OCI-LY1 (cell line): ENCODE results near the gene SELENOV.

Source experiments
- H2AFZ ChIP-seq: fragments of 200-600 bp; sonication (generic), shearing (Covaris generic); 2 replicates; pipeline ENCODE4 v1.6.0; 2014; ENCODE audit warnings: antibody characterized with exemption, mild to moderate bottlenecking, low read length
- H3F3A ChIP-seq: fragments of 200-600 bp; sonication (generic), shearing (Covaris generic); 2 replicates; pipeline ENCODE4 v1.6.0; 2014; ENCODE audit warnings: mild to moderate bottlenecking, antibody characterized with exemption, low read length, moderate library complexity; ENCODE audit not compliant: insufficient read depth
- H3K27ac ChIP-seq: fragments of 200-600 bp; sonication (generic); 2 replicates; pipeline ENCODE4 v1.5.1; 2014; ENCODE audit warnings: low read length, mixed run types, mild to moderate bottlenecking, low read depth; ENCODE audit not compliant: poor library complexity, severe bottlenecking
- H3K27me3 ChIP-seq: fragments of 200-600 bp; sonication (generic); 2 replicates; pipeline ENCODE4 v1.6.0; 2014; ENCODE audit warnings: antibody characterized with exemption, mild to moderate bottlenecking, low read length, moderate library complexity; ENCODE audit not compliant: insufficient read depth
- H3K36me3 ChIP-seq: fragments of 200-600 bp; sonication (generic); 2 replicates; pipeline ENCODE4 v1.6.1; 2014; ENCODE audit warnings: mild to moderate bottlenecking, antibody characterized with exemption, low read length, moderate library complexity, mixed read lengths; ENCODE audit not compliant: insufficient read depth
- H3K4me1 ChIP-seq: fragments of 200-600 bp; sonication (generic); 2 replicates; pipeline ENCODE4 v1.5.1; 2014; ENCODE audit warnings: mild to moderate bottlenecking, low read length, moderate library complexity; ENCODE audit not compliant: insufficient read depth, severe bottlenecking
- H3K4me2 ChIP-seq: fragments of 200-600 bp; sonication (generic), shearing (Covaris generic); 2 replicates; pipeline ENCODE4 v1.6.1; 2014; ENCODE audit warnings: low read length
- H3K4me3 ChIP-seq: fragments of 200-600 bp; sonication (generic); 2 replicates; pipeline ENCODE4 v1.5.1; 2014; ENCODE audit warnings: low read length, low read depth, mild to moderate bottlenecking, mixed read lengths; ENCODE audit not compliant: poor library complexity, severe bottlenecking
- H3K79me2 ChIP-seq: fragments of 200-600 bp; shearing (Covaris generic); 2 replicates; pipeline ENCODE4 v1.6.1; 2016; ENCODE audit warnings: mixed run types, low read length, mixed read lengths; ENCODE audit not compliant: insufficient read depth
- H3K9ac ChIP-seq: fragments of 200-600 bp; sonication (generic), shearing (Covaris generic); 2 replicates; pipeline ENCODE4 v1.6.1; 2014; ENCODE audit warnings: mild to moderate bottlenecking, low read length, mixed read lengths
- H3K9me2 ChIP-seq: fragments of 200-600 bp; sonication (generic), shearing (Covaris generic); 2 replicates; pipeline ENCODE4 v1.6.1; 2014; ENCODE audit warnings: low read depth, mild to moderate bottlenecking, low read length, mixed read lengths
- H3K9me3 ChIP-seq: fragments of 200-600 bp; shearing (Covaris generic); 2 replicates; pipeline ENCODE4 v1.6.1; 2014; ENCODE audit warnings: low read length, mixed read lengths
- H4K20me1 ChIP-seq: fragments of 200-600 bp; sonication (generic), shearing (Covaris generic); 2 replicates; pipeline ENCODE4 v1.6.0; 2016; ENCODE audit warnings: mild to moderate bottlenecking, low read length; ENCODE audit not compliant: insufficient read depth
- EZH2 ChIP-seq: fragments of 200-600 bp; sonication (generic), shearing (Covaris generic); IDR thresholded peaks from 2 replicates; pipeline ENCODE4 v1.8.0; 2017; ENCODE audit warnings: borderline replicate concordance, mixed run types, mild to moderate bottlenecking, antibody characterized with exemption, low read length, moderate library complexity, mixed read lengths
- TF ChIP-seq, protein P1 (sequence below): fragments of 200-600 bp; sonication (generic), shearing (Covaris generic); IDR thresholded peaks from 2 replicates; pipeline ENCODE4 v1.5.1; 2017; ENCODE audit warnings: mild to moderate bottlenecking, antibody characterized with exemption, low read length, moderate library complexity, mixed read lengths

Gene SELENOV

DNA sequence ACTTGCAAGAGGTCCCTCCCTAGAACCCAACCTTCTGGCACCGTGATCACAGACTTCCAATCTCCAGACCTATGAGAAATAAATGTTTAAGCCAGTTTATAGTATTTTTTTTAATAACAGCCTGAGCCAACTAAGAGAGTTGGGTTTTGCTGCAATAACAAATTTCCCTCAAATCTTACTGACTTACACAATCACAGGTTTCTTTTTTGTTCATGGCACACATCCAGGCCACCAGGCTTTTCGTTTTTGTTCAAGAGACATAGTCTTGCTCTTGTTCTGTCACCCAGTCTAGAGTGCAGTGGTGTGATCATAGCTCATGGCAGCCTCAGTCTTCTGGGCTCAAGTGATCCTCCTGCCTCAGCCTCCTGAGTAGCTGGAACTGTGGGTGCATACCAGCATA, 2.0 kb upstream of the SELENOV start:
- H3K27ac ChIP-seq = no peak overlapping the region
- H3K9me3 ChIP-seq = no peaks in the 10 kb centered on the region
- no peak overlapping the region for H3K4me2 ChIP-seq
- no peak overlapping the region for H3K9ac ChIP-seq
- H3K36me3 ChIP-seq = no peaks in the 10 kb centered on the region
- no peaks in the 10 kb centered on the region for H4K20me1 ChIP-seq
- no peak for TF ChIP-seq EZH2
- TF ChIP-seq, protein P1, sequence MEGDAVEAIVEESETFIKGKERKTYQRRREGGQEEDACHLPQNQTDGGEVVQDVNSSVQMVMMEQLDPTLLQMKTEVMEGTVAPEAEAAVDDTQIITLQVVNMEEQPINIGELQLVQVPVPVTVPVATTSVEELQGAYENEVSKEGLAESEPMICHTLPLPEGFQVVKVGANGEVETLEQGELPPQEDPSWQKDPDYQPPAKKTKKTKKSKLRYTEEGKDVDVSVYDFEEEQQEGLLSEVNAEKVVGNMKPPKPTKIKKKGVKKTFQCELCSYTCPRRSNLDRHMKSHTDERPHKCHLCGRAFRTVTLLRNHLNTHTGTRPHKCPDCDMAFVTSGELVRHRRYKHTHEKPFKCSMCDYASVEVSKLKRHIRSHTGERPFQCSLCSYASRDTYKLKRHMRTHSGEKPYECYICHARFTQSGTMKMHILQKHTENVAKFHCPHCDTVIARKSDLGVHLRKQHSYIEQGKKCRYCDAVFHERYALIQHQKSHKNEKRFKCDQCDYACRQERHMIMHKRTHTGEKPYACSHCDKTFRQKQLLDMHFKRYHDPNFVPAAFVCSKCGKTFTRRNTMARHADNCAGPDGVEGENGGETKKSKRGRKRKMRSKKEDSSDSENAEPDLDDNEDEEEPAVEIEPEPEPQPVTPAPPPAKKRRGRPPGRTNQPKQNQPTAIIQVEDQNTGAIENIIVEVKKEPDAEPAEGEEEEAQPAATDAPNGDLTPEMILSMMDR = no peak
- no peak overlapping the region for H2AFZ ChIP-seq
- no peak overlapping the region for H3K4me3 ChIP-seq
- no peaks in the 10 kb centered on the region for H3K79me2 ChIP-seq
- peaks cover 12% of the 10 kb centered on the region for H3K27me3 ChIP-seq
- no peaks in the 10 kb centered on the region for H3K9me2 ChIP-seq
- peaks cover 15% of the 10 kb centered on the region for H3K4me1 ChIP-seq
- H3F3A ChIP-seq = no peaks in the 10 kb centered on the region

DNA sequence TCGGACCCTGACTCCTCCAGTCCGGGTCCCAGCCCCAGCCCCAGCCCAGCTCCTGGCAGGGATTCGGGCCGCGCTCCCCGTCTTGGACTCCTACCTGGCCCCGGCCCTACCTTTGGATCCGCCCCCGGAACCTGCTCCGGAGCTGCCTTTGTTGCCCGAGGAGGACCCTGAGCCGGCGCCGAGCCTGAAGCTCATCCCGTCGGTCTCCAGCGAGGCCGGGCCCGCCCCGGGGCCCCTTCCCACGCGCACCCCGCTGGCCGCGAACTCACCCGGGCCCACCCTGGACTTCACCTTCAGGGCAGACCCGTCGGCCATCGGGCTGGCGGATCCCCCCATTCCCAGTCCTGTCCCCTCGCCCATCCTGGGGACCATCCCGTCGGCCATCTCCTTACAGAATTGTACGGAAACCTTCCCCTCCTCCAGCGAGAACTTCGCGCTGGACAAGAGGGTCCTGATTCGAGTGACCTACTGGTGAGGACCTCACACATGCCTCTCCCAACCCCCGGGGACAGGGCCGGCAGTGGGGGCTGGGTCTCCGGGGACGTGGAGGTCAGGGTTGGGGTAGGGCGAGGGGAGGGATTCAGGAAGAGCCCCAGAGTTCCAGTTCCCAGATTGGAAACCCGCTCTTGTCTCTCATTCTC, 732 bp downstream of the SELENOV start:
- no peaks in the 10 kb centered on the region for H4K20me1 ChIP-seq
- H3K4me2 ChIP-seq = no peak overlapping the region
- H3K27me3 ChIP-seq = peaks cover 12% of the 10 kb centered on the region
- H3K4me3 ChIP-seq = no peak overlapping the region
- H3F3A ChIP-seq = no peaks in the 10 kb centered on the region
- H3K4me1 ChIP-seq = peaks cover 35% of the 10 kb centered on the region
- H3K27ac ChIP-seq = no peak overlapping the region
- TF ChIP-seq, protein P1 = no peak
- no peak for TF ChIP-seq EZH2
- no peaks in the 10 kb centered on the region for H3K36me3 ChIP-seq
- H2AFZ ChIP-seq = no peak overlapping the region
- H3K9me3 ChIP-seq = no peaks in the 10 kb centered on the region
- H3K79me2 ChIP-seq = no peaks in the 10 kb centered on the region
- no peak overlapping the region for H3K9ac ChIP-seq
- no peaks in the 10 kb centered on the region for H3K9me2 ChIP-seq

DNA sequence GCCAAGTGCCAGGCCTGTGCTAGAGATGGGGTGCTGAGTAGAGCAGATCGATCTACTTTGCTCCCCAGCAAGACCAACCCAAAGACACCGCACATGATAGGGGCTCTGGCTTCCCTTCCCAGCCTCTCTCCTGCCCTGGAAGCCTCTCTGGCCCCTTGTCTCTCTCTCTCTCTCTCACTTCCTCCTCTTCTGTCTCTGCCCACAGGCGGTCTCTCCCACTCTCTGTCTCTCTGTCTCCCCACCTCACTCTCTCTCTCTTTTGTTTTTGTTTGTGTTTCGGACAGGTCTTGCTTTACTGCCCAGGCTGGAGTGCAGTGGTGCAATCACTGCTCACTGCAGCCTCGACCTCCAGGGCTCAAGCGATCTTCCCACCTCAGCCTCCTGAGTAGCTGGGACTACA, 1.3 kb downstream of the SELENOV start:
- no peak overlapping the region for H3K4me2 ChIP-seq
- H4K20me1 ChIP-seq = no peaks in the 10 kb centered on the region
- H3K4me1 ChIP-seq = peaks cover 40% of the 10 kb centered on the region
- no peaks in the 10 kb centered on the region for H3K79me2 ChIP-seq
- H3K4me3 ChIP-seq = no peak overlapping the region
- peaks cover 12% of the 10 kb centered on the region for H3K27me3 ChIP-seq
- no peak overlapping the region for H3K9ac ChIP-seq
- H3F3A ChIP-seq = no peaks in the 10 kb centered on the region
- H3K36me3 ChIP-seq = no peaks in the 10 kb centered on the region
- no peak overlapping the region for H2AFZ ChIP-seq
- H3K27ac ChIP-seq = no peak overlapping the region
- TF ChIP-seq EZH2 = no peak
- TF ChIP-seq, protein P1 = no peak
- no peaks in the 10 kb centered on the region for H3K9me2 ChIP-seq
- H3K9me3 ChIP-seq = no peaks in the 10 kb centered on the region
